Stimulated activated CD4-positive, alpha-beta T cell treated with anti-CD3 and anti-CD28 coated beads, TNF-alpha, amount 100 ng/mL, for 1 hour (primary cell): ENCODE measurements around the gene KRTAP1-3.
"Not testable (repeated sequence)": the region's sequence is repeated elsewhere in the genome, so short reads cannot be mapped to it uniquely, and the experiment has no call there.

ENCODE experiments used
- DNase-seq, 3 donors: peaks; one replicate each; pipeline ENCODE4 v3.0.0-alpha.2; 2020; ENCODE audit warnings: low read depth in 3 of 3, low spot score in 1 of 3

Gene KRTAP1-3, protein sequence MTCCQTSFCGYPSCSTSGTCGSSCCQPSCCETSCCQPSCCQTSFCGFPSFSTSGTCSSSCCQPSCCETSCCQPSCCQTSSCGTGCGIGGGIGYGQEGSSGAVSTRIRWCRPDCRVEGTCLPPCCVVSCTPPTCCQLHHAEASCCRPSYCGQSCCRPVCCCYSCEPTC

GRCh38 chr17:41034346-41034935, at the start of gene KRTAP1-3:
KRTAP1-3 (minus strand) TSS chr17:41034874; CDS start chr17:41034821, 53 bp downstream.
- DNase-seq, result not testable (repeated sequence)

DNA sequence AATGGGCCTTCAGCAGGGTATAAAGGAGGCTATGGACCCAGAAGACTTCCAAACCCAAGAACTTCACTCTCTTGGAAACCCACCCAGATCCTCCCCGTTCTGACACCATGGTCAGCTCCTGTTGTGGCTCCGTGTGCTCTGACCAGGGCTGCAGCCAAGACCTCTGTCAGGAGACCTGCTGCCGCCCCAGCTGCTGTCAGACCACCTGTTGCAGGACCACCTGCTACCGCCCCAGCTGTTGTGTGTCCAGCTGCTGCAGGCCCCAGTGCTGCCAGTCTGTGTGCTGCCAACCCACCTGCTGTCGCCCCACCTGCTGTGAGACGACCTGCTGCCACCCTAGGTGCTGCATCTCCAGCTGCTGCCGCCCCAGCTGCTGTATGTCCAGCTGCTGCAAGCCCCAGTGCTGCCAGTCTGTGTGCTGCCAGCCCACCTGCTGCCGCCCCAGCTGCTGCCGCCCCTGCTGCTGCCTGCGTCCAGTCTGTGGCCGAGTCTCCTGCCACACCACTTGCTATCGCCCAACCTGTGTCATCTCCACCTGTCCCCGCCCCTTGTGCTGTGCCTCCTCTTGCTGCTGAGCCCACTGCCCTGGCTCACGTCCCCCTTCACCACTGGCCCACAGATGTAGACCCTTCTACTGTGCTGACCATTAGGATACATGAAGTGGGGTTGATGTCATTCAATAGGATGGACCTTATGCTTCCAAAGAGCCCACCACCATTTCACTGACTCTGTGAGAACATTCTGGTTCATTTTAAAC, 49.6 kb upstream of the KRTAP1-3 start, which contains the start of gene KRTAP4-7:
Gene KRTAP4-7 (plus strand): TSS at position 51 of the 757 bp plus-strand sequence. CDS start 57 bp downstream, at position 108.
- not testable (repeated sequence) for DNase-seq

GRCh38 chr17:41083427-41083826, 48.8 kb upstream of the KRTAP1-3 start:
- DNase-seq, result not testable (repeated sequence)

GRCh38 chr17:41082626-41083025, 48.0 kb upstream of the KRTAP1-3 start:
- DNase-seq, result no peak

- DNase-seq, result no peak
Observed at GRCh38 chr17:41076788-41077187, 42.1 kb upstream of the KRTAP1-3 start.

DNA sequence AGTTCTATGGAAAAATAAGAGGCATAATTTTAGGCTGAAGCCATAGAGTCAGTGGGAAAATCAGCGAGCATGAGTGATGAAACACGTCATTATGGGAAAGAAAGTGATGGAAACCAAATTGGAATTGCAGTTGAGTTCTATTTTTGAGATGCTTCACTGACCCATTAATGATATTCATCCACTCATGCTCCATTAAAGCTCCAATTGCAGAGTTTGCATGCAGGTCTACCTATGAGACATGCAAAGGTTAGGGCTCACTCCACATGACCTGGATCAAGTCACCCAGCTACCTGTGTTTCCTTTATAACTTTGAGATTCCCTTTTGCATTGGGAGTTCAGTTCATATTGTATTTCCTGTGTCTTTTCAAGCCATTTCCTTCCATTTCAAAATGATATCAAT, 39.0 kb upstream of the KRTAP1-3 start:
- no peak for DNase-seq

GRCh38 chr17:41071606-41072360, 37.1 kb upstream of the KRTAP1-3 start:
- no peak for DNase-seq

DNA sequence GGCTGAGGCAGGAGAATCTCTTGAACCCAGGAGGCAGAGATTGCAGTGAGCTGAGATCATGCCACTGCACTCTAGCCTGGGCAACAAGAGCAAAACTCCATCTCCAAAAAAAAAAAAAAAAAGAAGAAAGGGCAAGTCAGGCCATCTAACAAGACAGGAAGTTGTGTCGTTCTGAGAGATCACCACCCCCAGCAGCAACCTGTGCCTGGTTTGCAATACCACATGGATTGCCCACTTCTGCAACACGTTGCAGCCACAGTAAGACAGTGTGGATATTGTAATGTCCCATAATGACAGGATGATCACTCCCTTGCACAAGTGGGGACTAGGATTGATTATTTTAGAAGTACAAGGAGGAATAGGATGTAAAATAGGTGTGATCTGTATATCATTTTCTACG, 34.4 kb upstream of the KRTAP1-3 start:
- no peak for DNase-seq

GRCh38 chr17:41067281-41067680, 32.6 kb upstream of the KRTAP1-3 start:
- DNase-seq, result no peak

GRCh38 chr17:41065829-41066624, 31.4 kb upstream of the KRTAP1-3 start, which contains the start of gene KRTAP2-4:
KRTAP2-4 (minus strand) TSS chr17:41065879; CDS start chr17:41065845, 34 bp downstream.
- DNase-seq, result no peak

- not testable (repeated sequence) for DNase-seq
Observed at GRCh38 chr17:41065016-41065689, 30.5 kb upstream of the KRTAP1-3 start.

GRCh38 chr17:41064301-41064700, 29.6 kb upstream of the KRTAP1-3 start:
- no peak for DNase-seq

GRCh38 chr17:41063449-41063848, 28.8 kb upstream of the KRTAP1-3 start:
- DNase-seq, result no peak

GRCh38 chr17:41061964-41062363, 27.3 kb upstream of the KRTAP1-3 start:
- no peak for DNase-seq

GRCh38 chr17:41060052-41060604, 25.5 kb upstream of the KRTAP1-3 start, which contains the start of gene KRTAP2-3:
KRTAP2-3 (minus strand) TSS chr17:41060114; CDS start chr17:41060050, 64 bp downstream.
- DNase-seq, result no peak

- not testable (repeated sequence) for DNase-seq
Observed at GRCh38 chr17:41059276-41060051, 24.8 kb upstream of the KRTAP1-3 start.

- no peak for DNase-seq
Observed at GRCh38 chr17:41058741-41059140, 24.1 kb upstream of the KRTAP1-3 start.

GRCh38 chr17:41057547-41057946, 22.9 kb upstream of the KRTAP1-3 start:
- DNase-seq, result no peak

- not testable (repeated sequence) for DNase-seq
Observed at GRCh38 chr17:41055130-41055529, 20.5 kb upstream of the KRTAP1-3 start, which contains the start of gene KRTAP2-2. KRTAP2-2 (minus strand) TSS chr17:41055230; CDS start chr17:41055211, 19 bp downstream.
